ENCODE results near the gene FOXRED1. TPM values are rescaled to one million over a fixed set of nuclear protein-coding genes. Genes with fewer than 3 reads are reported as not detected.

The FOXRED1 gene
- total and polyA plus RNA-seq, 10 of the 15 experiments (the other 5 are each of a cell fraction or from before 2014, with no cell fraction given) = 9.9 to 67.7 (median 38.0) TPM

DNA sequence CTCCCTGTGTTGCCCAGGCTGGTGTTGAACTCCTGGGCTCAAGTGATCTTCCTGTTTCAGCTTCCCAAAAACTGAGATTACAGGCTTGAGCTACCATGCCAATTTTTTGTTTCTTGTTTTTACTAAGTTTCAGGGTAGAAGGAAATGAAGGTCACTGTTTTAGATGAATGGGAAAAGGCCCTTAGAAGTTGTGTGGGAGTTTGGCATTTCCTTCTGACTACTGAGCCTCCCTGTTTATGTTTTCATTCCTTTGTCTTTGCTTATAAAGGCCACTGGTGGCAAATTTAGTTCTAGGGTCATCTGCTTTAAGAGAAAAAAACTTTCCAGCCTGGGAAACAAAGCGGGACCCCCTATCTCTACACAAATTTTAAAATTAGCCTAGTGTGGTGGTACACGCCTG, 22.3 kb upstream of the FOXRED1 start:
- no peaks in the 10 kb centered on the region for H4K20me1 ChIP-seq (ENCODE audit: control insufficient read depth, insufficient read depth)
- CTCF ChIA-PET = interaction anchor here (1.6 kb wide), 1 partner anchor 10 kb away, joined by 3 read pairs; no protein-coding TSS in a partner anchor
- 69% methylated on average over 2 of the region's 2 CpGs for WGBS (ENCODE audit: insufficient coverage, insufficient replicate concordance, low lambda C conversion rate, missing lambda C conversion rate)
- H3K4me3 ChIP-seq = no peak overlapping the region
- in situ Hi-C loops (cut with MboI) = no loop called here
- FAIRE-seq (no peak), DNase-seq (ENCODE audit: low read depth, low spot score) (no peak), ATAC-seq (no peak)
- SMC1A ChIA-PET (ENCODE audit: uncharacterized antibody, unreplicated experiment) = no interaction called here
- RAD21 ChIA-PET (ENCODE audit: unreplicated experiment) = no interaction called here
- H3K9me3 ChIP-seq (replicated peaks; ENCODE audit: control insufficient read depth, insufficient read depth, low read length) = no peaks in the 10 kb centered on the region
- peaks cover 1 to 4% of the 10 kb centered on the region in 2 experiments; a peak in 3 of 4 replicates for H3K36me3 ChIP-seq (ENCODE audit: control insufficient read depth in 2 of 2, insufficient read depth in 2 of 2, low read length in 1 of 2)
- no peak overlapping the region for H2AFZ ChIP-seq (ENCODE audit: control insufficient read depth, low read depth, low read length)
- no peak overlapping the region for H3K4me2 ChIP-seq (ENCODE audit: control insufficient read depth, insufficient read depth)
- intact Hi-C loops (cut with micrococcal nuclease; ENCODE audit: unreplicated experiment) = no loop called here
- BruUV-seq (replicated peaks) = no TSS peak
- H3K27ac ChIP-seq (ENCODE audit: control insufficient read depth, insufficient read depth) = no peak overlapping the region
- TF ChIP-seq MYC (IDR thresholded peaks at IDR 0.05; ENCODE audit: insufficient read depth, insufficient read length, insufficient replicate concordance, low read length, severe bottlenecking) = no peak
- no peak for TF ChIP-seq KLF5 (IDR thresholded peaks at IDR 0.05; ENCODE audit: partially characterized antibody)
- TF ChIP-seq RUNX3 (IDR thresholded peaks at IDR 0.05; ENCODE audit: low read length) = no peak
- POLR2A ChIA-PET = interaction anchor here (1.3 kb wide), 1 partner anchor 22 kb away, joined by 3 read pairs; the partner anchor contains the start of genes FOXRED1 and SRPRA
- H3K79me2 ChIP-seq (ENCODE audit: control insufficient read depth, insufficient read depth, low read length) = no peaks in the 10 kb centered on the region
- H3K9ac ChIP-seq (ENCODE audit: control insufficient read depth, insufficient read depth, low read length) = no peak overlapping the region
- no peaks in the 10 kb centered on the region for H3K4me1 ChIP-seq (ENCODE audit: control insufficient read depth, insufficient read depth, low read length)
- H3K27me3 ChIP-seq (replicated peaks in 1 of 2; ENCODE audit: control insufficient read depth in 2 of 2, insufficient read depth in 2 of 2, low read length in 1 of 2) = no peaks in the 10 kb centered on the region

DNA sequence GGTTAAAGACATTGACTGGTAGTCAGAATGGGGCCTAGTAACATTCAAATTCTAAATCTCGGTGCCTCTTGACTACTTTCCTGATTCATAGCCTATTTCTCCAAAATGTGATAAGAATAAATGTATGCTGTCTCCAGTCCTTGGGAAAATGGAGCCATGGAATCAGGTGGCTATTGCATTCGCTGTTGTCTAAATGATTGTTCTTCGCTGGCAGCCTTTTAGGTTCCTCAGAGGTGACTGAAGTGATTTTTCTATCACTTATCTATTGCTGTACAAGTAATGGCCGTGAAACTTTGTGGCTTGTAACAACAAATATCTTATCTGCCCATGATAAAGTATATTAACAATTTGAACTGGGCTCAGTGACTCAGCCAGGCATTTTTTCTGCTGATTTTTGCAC, 15.7 kb upstream of the FOXRED1 start:
- H3K36me3 ChIP-seq (ENCODE audit: control insufficient read depth in 2 of 2, insufficient read depth in 2 of 2, low read length in 1 of 2) = peaks cover 0 to 3% of the 10 kb centered on the region in 2 experiments; a peak in 2 of 4 replicates
- CTCF ChIA-PET = no interaction called here
- no peak overlapping the region for H3K27ac ChIP-seq (ENCODE audit: control insufficient read depth, insufficient read depth)
- POLR2A ChIA-PET = no interaction called here
- SMC1A ChIA-PET (ENCODE audit: uncharacterized antibody, unreplicated experiment) = no interaction called here
- ATAC-seq (no peak), FAIRE-seq (no peak), DNase-seq (ENCODE audit: low read depth, low spot score) (no peak)
- no peaks in the 10 kb centered on the region for H4K20me1 ChIP-seq (ENCODE audit: control insufficient read depth, insufficient read depth)
- H3K9me3 ChIP-seq (replicated peaks; ENCODE audit: control insufficient read depth, insufficient read depth, low read length) = no peaks in the 10 kb centered on the region
- no peak overlapping the region for H3K4me2 ChIP-seq (ENCODE audit: control insufficient read depth, insufficient read depth)
- H3K9ac ChIP-seq (ENCODE audit: control insufficient read depth, insufficient read depth, low read length) = no peak overlapping the region
- no TSS peak for BruUV-seq (replicated peaks)
- RAD21 ChIA-PET (ENCODE audit: unreplicated experiment) = no interaction called here
- 88% methylated on average over 4 of the region's 4 CpGs for WGBS (ENCODE audit: insufficient coverage, insufficient replicate concordance, low lambda C conversion rate, missing lambda C conversion rate)
- H3K79me2 ChIP-seq (ENCODE audit: control insufficient read depth, insufficient read depth, low read length) = no peaks in the 10 kb centered on the region
- intact Hi-C loops (cut with micrococcal nuclease; ENCODE audit: unreplicated experiment) = no loop called here
- no peak overlapping the region for H3K4me3 ChIP-seq
- in situ Hi-C loops (cut with MboI) = no loop called here
- no peaks in the 10 kb centered on the region for H3K27me3 ChIP-seq (replicated peaks in 1 of 2; ENCODE audit: control insufficient read depth in 2 of 2, insufficient read depth in 2 of 2, low read length in 1 of 2)
- H3K4me1 ChIP-seq (ENCODE audit: control insufficient read depth, insufficient read depth, low read length) = no peaks in the 10 kb centered on the region
- H2AFZ ChIP-seq (ENCODE audit: control insufficient read depth, low read depth, low read length) = no peak overlapping the region
- no peak for TF ChIP-seq KAT2A (conservative IDR thresholded peaks at IDR 0.05; ENCODE audit: control insufficient read depth, low read depth, low read length)
- no peak for TF ChIP-seq NFXL1 (IDR thresholded peaks at IDR 0.05; ENCODE audit: borderline replicate concordance)
- TF ChIP-seq HDGF (IDR thresholded peaks at IDR 0.05) = no peak
- TF ChIP-seq BCL11A (IDR thresholded peaks at IDR 0.05; ENCODE audit: low read depth, low read length) = no peak
- TF ChIP-seq RB1 (IDR thresholded peaks at IDR 0.05; ENCODE audit: borderline replicate concordance) = no peak
- TF ChIP-seq EZH2 (IDR thresholded peaks at IDR 0.05; ENCODE audit: borderline replicate concordance, control insufficient read depth, low read depth, low read length) = no peak
- no peak for TF ChIP-seq ZSCAN29 (IDR thresholded peaks at IDR 0.05)
- TF ChIP-seq SREBF2 (IDR thresholded peaks at IDR 0.05; ENCODE audit: low read length) = no peak
- TF ChIP-seq, protein P1, sequence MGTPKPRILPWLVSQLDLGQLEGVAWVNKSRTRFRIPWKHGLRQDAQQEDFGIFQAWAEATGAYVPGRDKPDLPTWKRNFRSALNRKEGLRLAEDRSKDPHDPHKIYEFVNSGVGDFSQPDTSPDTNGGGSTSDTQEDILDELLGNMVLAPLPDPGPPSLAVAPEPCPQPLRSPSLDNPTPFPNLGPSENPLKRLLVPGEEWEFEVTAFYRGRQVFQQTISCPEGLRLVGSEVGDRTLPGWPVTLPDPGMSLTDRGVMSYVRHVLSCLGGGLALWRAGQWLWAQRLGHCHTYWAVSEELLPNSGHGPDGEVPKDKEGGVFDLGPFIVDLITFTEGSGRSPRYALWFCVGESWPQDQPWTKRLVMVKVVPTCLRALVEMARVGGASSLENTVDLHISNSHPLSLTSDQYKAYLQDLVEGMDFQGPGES (IDR thresholded peaks at IDR 0.05) = no peak
- TF ChIP-seq, protein P2, sequence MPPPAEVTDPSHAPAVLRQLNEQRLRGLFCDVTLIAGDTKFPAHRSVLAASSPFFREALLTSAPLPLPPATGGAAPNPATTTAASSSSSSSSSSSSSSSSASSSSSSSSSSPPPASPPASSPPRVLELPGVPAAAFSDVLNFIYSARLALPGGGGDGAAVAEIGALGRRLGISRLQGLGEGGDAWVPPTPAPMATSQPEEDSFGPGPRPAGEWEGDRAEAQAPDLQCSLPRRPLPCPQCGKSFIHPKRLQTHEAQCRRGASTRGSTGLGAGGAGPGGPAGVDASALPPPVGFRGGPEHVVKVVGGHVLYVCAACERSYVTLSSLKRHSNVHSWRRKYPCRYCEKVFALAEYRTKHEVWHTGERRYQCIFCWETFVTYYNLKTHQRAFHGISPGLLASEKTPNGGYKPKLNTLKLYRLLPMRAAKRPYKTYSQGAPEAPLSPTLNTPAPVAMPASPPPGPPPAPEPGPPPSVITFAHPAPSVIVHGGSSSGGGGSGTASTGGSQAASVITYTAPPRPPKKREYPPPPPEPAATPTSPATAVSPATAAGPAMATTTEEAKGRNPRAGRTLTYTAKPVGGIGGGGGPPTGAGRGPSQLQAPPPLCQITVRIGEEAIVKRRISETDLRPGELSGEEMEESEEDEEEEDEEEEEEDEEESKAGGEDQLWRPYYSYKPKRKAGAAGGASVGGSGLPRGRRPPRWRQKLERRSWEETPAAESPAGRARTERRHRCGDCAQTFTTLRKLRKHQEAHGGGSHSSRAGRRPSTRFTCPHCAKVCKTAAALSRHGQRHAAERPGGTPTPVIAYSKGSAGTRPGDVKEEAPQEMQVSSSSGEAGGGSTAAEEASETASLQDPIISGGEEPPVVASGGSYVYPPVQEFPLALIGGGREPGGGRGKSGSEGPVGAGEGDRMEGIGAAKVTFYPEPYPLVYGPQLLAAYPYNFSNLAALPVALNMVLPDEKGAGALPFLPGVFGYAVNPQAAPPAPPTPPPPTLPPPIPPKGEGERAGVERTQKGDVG (CRISPR knock-in tag; IDR thresholded peaks at IDR 0.05) = no peak
- no peak for TF ChIP-seq SP1 (IDR thresholded peaks at IDR 0.05; ENCODE audit: low read depth, low read length)
- TF ChIP-seq YY1 (IDR thresholded peaks at IDR 0.05; ENCODE audit: low read depth, low read length) = no peak
- no peak for TF ChIP-seq NRF1 (conservative IDR thresholded peaks at IDR 0.05; ENCODE audit: low read depth, low read length)

Measured in GM12878 (cell line).